HFF-Myc (cell line): ENCODE data around the gene BCAS3.

Experiments used
- DNase-seq: peaks from one replicate; pipeline ENCODE4 v3.0.0-alpha.2; 2011; ENCODE audit warnings: low read depth; ENCODE audit errors: extremely low read depth
- H3K4me3 ChIP-seq: replicated peaks from 2 replicates; pipeline ENCODE4 v1.5.1; 2011; ENCODE audit warnings: low read depth, mild to moderate bottlenecking, control low read depth, low read length
- TF ChIP-seq, protein P1 (sequence below): IDR thresholded peaks from 2 replicates; pipeline ENCODE4 v1.5.1; 2012; ENCODE audit warnings: mild to moderate bottlenecking, low read depth, low read length, control low read depth; ENCODE audit errors: missing control alignments

BCAS3 gene

DNA sequence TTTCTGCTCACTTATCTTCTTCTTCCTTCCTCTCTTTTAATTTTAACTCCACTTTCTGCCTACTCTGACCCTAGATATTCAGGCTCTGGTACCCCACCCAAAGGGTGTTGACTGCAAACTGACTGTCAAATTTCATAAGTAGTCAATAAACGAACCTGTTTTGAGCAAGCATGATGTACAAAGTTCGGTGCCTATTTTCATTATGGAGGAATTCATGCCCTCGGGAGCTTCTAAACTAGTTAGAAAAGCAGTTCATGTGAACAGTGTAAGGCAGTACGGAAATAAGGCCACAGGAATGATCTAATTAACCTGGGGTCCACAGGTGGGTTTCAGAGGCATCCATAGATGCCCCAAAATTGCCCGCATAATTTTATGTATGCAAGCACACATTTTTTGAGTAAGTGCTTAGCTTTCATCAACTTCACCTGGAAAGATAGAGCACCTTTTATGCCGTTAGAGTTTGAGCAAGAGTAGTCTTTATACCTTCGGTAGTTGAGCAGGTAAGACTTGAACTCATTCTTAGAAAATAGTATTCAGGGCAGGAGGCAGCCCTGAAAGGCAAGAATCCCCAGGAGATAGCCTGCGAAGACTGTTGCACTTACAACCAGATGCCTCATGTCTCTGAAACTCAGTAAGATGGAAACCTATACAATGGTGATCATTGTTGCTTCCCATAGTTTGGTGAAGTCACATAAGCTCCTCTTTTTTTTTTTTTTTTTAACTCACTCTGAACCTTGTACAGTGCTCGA lies 685.4 kb downstream of the BCAS3 start:
- no peak overlapping the region for H3K4me3 ChIP-seq
- TF ChIP-seq, protein P1, sequence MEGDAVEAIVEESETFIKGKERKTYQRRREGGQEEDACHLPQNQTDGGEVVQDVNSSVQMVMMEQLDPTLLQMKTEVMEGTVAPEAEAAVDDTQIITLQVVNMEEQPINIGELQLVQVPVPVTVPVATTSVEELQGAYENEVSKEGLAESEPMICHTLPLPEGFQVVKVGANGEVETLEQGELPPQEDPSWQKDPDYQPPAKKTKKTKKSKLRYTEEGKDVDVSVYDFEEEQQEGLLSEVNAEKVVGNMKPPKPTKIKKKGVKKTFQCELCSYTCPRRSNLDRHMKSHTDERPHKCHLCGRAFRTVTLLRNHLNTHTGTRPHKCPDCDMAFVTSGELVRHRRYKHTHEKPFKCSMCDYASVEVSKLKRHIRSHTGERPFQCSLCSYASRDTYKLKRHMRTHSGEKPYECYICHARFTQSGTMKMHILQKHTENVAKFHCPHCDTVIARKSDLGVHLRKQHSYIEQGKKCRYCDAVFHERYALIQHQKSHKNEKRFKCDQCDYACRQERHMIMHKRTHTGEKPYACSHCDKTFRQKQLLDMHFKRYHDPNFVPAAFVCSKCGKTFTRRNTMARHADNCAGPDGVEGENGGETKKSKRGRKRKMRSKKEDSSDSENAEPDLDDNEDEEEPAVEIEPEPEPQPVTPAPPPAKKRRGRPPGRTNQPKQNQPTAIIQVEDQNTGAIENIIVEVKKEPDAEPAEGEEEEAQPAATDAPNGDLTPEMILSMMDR, result no peak
- DNase-seq, result no peak

DNA sequence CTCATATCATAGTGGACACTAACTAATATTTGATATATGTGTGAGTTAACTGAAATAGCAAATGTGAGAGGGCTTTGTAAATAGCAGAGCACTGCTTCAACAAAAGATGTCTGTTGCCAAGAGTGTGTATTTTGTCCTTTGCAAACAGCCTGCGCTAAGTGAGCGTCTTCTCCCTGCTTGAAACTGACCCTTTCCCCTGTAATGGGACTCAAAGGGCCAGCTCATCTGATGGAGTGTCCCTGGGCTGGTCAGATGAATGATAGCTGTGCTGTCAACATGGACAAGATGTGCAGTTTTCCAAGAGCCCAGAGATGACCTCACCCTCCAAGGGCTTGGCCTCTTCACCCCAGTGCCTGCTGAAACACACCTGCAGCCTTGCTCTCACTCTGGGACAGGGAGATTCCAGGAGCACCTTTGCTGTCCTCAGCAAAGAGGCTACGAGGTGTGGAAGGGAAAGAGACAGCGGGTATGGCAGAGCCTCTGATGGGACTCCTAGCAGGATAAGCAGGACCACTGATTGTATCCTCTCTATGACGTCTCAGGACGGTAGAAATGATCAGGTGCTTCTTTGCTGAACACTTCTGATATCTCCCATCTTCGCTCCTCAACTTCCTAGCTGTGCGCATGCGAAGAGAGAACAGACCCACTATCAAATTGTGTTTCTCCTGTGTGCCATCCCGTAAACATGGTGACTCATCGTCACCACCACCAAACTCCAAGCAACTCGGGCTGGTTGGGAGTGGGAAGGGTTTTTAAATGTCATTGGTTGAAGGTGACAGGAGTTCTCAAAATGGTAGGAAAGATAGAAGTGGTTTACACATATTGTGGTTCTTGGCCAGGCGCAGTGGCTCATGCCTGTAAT lies 686.2 kb downstream of the BCAS3 start:
- no peak for DNase-seq
- TF ChIP-seq, protein P1, result no peak
- H3K4me3 ChIP-seq, result no peak overlapping the region

DNA sequence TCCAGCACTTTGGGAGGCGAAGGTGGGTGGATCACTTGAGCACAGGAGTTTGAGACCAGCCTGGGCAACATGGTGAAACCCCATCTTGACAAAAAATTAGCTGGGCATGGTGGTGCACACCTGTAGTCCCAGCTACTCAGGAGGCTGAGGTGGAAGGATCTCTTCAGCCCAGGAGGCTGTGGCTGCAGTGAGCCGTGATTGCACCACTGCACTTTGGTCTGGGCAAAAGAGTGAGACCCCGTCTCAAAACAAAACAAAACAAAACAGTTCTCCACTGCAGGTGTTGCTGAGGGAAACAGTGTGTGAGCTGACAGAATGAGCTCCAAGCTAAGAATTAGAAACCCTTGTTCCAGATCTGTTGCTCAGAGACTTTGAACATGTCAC lies 686.8 kb downstream of the BCAS3 start:
- H3K4me3 ChIP-seq, result no peak overlapping the region
- TF ChIP-seq, protein P1, result no peak
- no peak for DNase-seq

DNA sequence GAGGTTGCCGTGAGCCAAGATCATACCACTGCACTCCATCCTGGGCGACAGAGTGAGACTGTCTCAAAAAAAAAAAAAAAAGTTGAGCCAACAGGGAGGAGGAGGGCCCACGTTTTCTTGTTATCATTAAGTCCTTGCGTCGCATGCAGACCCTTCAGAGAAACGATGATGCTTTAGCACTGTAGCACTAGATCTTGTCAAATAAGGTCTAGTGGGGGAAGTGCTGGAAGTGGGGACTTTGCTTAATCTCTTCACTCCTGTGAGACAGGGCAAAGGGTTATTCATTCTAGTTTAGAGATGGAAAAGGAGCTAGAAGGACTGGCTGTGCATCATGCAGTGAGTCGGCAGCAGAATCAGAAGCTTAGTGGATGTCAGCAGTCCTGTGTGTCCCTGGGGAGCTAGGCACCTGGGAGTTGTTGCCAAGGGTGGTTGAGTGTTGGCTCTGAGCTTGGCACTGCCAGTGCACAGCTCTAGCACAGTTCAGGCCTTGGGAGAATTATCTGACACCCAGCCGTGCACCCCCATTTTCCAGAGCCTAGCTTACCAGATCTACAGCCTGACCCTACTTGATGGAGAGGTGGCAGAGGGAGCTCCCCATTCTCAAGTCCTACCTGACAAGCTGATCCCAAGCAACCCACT lies 688.5 kb downstream of the BCAS3 start:
- TF ChIP-seq, protein P1, result no peak
- no peak for DNase-seq
- H3K4me3 ChIP-seq, result no peak overlapping the region

DNA sequence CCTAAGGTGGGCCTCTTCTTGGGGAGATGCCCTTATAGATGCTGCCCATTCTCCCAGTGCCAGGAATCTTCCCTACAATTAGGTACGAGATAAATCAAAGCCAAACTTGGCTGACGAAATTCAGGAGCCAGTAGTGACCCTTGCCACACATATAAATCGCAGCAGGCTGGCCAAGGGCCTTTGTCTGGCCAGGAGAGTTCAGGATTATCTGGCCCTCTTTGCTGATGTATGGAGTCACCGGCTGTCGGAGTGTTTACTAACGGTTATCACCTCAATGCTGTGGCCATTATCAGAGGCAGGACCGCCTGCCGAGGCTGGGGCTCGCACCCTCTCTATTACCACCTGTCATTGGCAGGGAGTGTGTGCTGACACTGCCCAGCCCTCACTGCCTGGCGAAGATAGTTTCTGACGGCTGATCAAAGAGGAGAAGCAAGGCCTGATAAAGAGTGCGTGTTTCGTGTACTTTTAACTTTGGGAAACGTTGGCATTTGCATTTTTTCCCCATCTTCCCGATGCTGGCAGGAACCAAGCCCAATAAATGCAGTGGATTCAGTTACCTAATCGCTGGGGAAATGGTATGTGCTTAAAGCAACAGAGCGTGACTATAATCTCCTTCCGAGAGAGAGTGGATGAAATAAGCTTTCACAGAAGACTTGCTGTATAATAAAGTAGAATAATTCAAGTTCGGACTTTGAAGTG lies 689.2 kb downstream of the BCAS3 start:
- DNase-seq, result no peak
- no peak overlapping the region for H3K4me3 ChIP-seq
- TF ChIP-seq, protein P1, result no peak

DNA sequence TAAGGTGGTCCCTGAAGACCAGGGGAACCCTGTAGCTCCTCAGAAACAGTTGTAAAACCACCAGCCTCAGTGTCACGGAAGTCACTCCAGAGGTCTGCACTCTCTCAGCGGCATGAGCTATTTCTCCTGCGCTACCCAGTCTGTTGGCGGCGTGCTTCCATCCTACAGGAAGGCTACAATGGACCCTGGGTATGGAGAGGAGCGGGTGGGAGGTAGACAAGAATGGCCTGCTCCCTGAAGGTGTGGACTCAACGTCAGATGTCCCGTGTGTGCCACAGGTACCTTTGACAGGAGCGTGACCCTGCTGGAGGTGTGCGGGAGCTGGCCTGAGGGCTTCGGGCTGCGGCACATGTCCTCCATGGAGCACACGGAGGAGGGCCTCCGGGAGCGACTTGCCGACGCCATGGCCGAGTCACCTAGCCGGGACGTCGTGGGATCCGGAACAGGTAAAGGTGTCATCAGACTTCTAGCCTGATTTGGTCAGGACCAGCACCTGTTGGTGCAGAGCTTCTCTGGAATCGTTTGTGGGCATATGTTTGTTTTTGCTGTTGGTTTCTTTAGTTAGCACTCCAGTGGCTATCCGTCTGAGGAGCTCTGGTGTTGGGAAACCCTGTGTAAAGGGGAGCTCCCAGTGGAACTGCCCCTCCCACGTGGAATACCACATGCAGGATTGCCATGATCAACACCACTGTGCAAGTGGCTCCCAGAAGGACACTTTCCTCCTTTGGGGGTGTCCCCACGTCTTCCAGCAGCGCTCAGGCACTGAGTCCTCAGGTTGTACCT lies 690.6 kb downstream of the BCAS3 start:
- no peak overlapping the region for H3K4me3 ChIP-seq
- TF ChIP-seq, protein P1, result no peak
- no peak for DNase-seq
